Fibroblast of skin of back (primary cell): ENCODE measurements around the gene NAALADL2.
"Not testable (repeated sequence)": the region's sequence is repeated elsewhere in the genome, so short reads cannot be mapped to it uniquely, and the experiment has no call there.

ENCODE experiments used
- DNase-seq: peaks from one replicate; pipeline ENCODE4 v3.0.0-alpha.2; 2013

NAALADL2 gene

GRCh38 chr3:175713268-175713667 is 854.1 kb downstream of the NAALADL2 start:
- DNase-seq = peak; percentile 82

- DNase-seq = peak; percentile 60
These were observed 857.3 kb downstream of the NAALADL2 start for GRCh38 chr3:175716446-175716845.

GRCh38 chr3:175726228-175726627 is 867.1 kb downstream of the NAALADL2 start:
- no peak for DNase-seq

GRCh38 chr3:175728566-175728965 is 869.4 kb downstream of the NAALADL2 start:
- DNase-seq = no peak

GRCh38 chr3:175729466-175729865 is 870.3 kb downstream of the NAALADL2 start:
- DNase-seq = no peak

- DNase-seq = no peak
These were observed 872.4 kb downstream of the NAALADL2 start for GRCh38 chr3:175731543-175731942.

GRCh38 chr3:175732017-175732416 is 872.9 kb downstream of the NAALADL2 start:
- no peak for DNase-seq

GRCh38 chr3:175735866-175736265 is 876.7 kb downstream of the NAALADL2 start:
- no peak for DNase-seq

- peak; percentile 39 for DNase-seq
These were observed 878.8 kb downstream of the NAALADL2 start for GRCh38 chr3:175737646-175738572.

- peak; percentile 73 for DNase-seq
These were observed 882.8 kb downstream of the NAALADL2 start for GRCh38 chr3:175741951-175742350.

- peak; percentile 79 for DNase-seq
These were observed 884.7 kb downstream of the NAALADL2 start for GRCh38 chr3:175743733-175744400.

- DNase-seq = no peak
These were observed 887.2 kb downstream of the NAALADL2 start for GRCh38 chr3:175746308-175746707.

GRCh38 chr3:175748087-175748730 is 889.1 kb downstream of the NAALADL2 start:
- peak; percentile 9 for DNase-seq

- no peak for DNase-seq
These were observed 890.8 kb downstream of the NAALADL2 start for GRCh38 chr3:175749981-175750380.

- DNase-seq = no peak
These were observed 892.0 kb downstream of the NAALADL2 start for GRCh38 chr3:175751089-175751488.

GRCh38 chr3:175763948-175764347 is 904.8 kb downstream of the NAALADL2 start:
- DNase-seq = no peak

GRCh38 chr3:175764722-175765121 is 905.6 kb downstream of the NAALADL2 start:
- DNase-seq = no peak

- DNase-seq = no peak
These were observed 911.3 kb downstream of the NAALADL2 start for GRCh38 chr3:175770426-175770825.

- no peak for DNase-seq
These were observed 918.4 kb downstream of the NAALADL2 start for GRCh38 chr3:175777495-175777894.

GRCh38 chr3:175777965-175778364 is 918.8 kb downstream of the NAALADL2 start:
- no peak for DNase-seq

GRCh38 chr3:175778994-175779393 is 919.9 kb downstream of the NAALADL2 start:
- DNase-seq = no peak

- not testable (repeated sequence) for DNase-seq
These were observed 928.0 kb downstream of the NAALADL2 start for GRCh38 chr3:175787109-175787508.

GRCh38 chr3:175792245-175792644 is 933.1 kb downstream of the NAALADL2 start:
- no peak for DNase-seq
